Inflammatory macrophage treated with lipopolysaccharide for 1 hour (primary cell): ENCODE results near the gene DMWD.
"Not testable (repeated sequence)": the region's sequence is repeated elsewhere in the genome, so short reads cannot be mapped to it uniquely, and the experiment has no call there.

Experiments used
- DNase-seq, 2 donors: peaks; one replicate each; pipeline ENCODE4 v3.0.0-alpha.2; 2020 to 2022

DMWD gene

DNA sequence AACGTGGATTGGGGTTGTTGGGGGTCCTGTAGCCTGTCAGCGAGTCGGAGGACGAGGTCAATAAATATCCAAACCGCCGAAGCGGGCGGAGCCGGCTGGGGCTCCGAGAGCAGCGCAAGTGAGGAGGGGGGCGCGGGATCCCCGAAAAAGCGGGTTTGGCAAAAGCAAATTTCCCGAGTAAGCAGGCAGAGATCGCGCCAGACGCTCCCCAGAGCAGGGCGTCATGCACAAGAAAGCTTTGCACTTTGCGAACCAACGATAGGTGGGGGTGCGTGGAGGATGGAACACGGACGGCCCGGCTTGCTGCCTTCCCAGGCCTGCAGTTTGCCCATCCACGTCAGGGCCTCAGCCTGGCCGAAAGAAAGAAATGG lies 22.8 kb downstream of the DMWD start:
- DNase-seq: peak in 1 of 2 donors; percentile 22

- DNase-seq: peak; percentile 93 to 98
Measured at GRCh38 chr19:45768984-45769782, 23.5 kb downstream of the DMWD start, which contains the start of gene SIX5. TSS of gene SIX5 (minus strand) at chr19:45769252. CDS start at chr19:45768844, 408 bp downstream.

DNA sequence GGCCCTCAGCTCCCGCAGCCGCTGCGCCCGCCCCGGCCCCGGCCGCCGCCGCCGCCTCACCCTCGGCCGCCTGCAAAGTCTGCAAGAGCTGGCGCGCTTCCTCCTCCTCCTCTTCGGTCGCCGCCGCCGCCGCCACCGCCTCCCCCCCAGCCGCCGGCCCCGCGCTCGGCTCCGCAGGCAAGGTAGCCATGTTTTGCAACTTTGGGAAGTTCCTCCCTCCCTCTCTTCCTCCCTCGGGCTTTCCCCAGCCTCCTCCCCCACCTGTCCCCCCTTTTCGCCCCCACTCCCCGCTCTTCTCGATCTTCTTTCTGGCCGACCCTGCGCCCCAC lies 24.0 kb downstream of the DMWD start:
- DNase-seq: peak; percentile 61 to 67

DNA sequence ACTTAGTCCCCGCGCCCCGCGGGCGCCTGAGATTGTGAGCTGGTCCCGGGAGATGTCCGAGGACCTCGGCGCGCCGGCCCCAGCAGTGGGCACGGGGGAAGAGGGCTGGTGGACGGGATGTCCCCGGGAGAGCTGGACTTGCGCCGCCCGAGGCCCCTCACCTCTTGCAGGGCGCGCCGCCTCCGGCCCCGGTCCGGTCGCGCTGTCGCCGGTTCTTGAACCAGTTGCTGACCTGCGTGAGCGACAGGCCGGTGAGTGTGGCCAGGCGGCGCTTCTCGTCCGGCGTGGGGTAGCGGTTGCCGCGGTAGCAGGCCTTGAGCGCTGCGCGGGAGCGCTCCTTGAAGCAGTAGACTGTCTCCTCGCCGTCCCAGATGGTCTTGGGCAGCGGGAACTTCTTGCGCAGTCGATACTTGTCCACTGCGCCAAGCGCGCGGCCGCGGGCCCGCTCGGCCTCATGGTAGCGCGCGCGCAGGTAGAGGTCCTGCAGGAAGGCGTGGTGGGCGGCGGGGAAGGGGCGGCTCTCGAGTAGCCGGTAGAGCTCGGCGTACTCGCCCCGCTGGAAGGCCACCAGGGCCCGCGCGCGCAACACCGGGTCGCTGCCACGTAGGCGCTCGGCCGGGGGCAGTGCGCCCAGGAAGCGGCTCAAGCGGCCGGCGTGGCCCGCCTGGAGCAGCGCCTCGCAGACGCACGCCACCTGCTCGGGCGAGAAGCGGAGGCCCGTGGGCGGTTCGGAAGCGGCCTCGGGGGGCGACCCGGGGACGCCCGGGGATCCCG lies 24.6 kb downstream of the DMWD start:
- no peak for DNase-seq

DNA sequence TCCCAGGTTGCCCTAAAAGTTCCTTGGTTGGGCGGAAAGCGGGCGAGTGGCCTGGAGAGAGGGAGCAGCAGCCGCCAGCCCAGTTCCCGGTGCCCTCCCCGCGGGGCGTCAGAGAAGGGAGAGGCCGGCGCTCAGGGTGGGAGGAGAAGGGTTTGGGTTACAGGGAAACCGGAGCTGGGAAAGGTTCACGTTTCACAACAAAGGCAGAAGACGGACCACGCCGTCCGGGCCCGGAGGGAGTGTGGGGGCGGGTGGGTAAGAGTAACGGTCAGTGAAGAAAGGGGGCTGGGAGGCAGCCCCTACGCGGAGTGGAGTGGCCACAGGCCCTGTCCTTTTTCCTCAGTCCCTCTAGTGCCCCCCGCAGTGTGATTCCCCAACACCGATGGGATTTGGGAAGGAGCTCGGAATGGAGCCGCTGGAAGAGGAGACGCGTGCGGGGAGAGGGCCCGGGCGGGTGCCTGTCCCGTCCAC lies 25.2 kb downstream of the DMWD start:
- DNase-seq: peak in 1 of 2 donors; percentile 11

DNA sequence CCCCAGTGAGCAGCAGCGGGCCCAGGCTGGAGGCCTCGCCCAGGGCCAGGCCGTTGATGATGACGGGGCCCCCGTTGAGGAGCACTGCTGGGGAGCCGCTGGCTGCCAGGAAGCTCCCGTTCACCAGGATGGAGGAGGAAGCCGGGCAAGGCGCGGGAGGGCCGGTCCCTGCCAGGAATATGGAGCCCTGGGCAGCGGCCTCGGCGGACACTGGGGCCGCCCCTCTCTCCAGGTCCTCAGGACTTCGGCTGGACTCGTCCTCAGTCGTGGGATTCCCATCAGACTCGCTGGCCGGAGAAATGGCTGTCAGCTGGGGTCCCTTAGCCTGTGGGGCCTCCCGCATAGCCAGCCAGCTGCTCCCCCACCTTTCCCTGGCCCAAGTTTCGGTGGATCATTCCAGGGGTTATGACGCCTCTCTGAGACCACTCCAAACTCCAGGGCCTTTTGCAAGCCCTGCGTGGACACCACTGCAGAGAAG lies 25.7 kb downstream of the DMWD start:
- DNase-seq: no peak

DNA sequence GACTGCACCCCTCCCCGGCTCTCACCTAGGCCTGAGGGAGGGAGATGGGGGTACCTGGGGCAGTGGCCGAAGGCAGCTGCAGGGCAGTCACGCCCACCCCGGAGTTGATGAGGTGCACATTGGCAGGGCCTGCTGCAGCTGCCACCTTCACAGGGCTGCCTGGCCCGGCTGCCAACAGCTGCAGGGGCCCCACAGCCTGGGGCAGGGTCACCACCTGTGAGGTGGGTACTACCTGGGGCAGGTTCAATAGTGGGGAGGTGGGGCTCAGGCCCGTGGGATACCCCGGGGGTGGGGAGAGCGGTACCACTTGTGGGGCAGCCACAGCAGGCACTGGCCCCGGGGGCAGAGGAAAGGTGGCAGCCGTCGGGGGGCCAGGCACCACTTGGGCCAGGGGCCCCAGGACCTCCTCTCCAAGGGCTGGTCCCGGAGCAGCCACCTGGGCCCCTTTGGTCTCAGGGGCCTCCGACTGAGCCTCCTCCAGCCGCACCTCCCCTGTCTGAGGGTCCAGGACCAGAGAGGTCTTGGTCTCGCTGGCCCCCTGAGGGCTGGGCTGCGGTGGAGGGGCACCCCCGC lies 26.3 kb downstream of the DMWD start:
- DNase-seq: no peak

DNA sequence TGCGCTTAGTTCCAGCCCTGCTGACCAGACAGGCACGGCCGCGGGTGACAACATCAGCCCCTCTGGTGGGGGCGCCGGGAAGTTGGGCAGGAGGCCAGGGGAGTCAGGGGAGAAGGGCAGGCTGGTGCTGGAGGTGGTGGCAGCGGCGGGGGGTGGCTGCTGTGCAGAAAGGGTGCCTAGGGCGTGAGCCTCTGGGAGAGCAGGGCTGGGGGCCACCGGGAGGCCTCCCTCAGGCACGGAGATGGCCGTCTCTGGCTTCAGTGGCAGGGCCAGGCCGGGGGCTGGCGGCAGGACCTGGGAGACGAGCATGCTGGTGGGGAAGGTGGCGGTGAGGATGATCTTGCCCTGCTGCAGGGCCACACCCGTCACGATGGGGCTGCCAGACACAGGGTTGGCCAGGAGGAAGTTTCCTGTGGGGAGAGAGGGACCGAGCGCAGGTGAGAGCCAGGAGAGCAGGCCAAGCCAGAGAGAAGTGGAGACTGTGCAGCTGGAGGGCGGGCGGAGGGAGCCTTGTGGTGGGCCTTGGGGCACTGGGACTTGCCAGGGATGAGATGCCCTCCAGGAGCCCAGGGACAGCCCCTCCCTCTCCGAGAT lies 26.8 kb downstream of the DMWD start:
- no peak for DNase-seq

DNA sequence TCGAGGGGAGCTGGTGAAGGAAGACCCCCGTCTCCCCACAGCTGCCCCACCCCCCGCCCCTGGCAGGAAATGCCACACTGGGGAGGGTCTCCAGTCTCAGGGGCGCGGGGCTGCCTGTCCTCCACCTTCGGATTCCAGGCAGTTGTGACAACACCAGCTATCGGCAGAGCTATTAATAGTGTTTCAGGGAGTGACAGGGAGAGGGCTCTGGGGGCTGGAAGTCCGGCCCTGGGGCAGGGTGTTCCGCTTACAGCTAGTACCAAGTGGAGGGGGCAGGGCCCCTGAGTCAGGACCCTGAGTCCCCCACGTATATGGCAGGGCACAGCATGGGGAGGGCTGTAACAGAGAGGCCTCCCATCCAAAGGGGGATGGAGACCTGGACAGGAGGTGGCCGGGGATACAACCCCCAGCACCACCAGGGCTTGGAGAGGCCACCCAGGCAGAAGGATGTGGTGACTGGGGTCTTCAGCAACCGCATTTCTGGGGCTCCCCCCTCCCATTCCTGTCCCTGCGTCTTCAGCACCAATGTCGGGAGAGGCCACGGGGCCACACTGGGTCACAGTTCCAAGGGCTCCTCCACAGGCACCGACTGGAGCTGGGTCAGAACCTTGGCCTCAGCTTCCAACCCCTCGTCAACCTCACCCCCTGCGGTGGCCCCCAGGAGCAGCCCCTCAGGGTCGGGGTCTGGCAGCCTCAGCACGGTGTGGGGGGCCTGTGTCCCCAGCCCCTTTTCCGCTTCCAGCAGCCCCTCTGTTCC lies 27.5 kb downstream of the DMWD start:
- no peak for DNase-seq

DNA sequence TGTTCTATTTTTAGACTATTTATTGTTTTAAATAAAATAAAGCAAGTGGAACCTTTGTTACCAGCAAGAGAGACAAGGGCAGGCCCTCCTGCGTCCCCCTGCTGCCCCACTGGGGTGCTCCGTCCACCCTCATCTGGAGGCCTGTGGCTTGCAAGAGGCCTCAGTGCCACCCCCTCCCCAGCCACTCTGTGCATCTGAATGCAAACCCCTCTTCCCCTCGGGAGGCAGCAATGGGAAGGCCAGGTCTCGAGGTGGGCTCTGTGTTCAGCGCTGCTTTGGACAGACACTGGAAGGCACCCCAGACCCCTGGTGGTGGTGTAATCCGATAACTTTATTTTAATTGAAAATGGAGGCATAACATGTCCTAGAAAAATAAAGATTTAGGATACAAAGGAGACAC lies 28.2 kb downstream of the DMWD start:
- no peak for DNase-seq

- DNase-seq: no peak
Measured at GRCh38 chr19:45763691-45764294, 28.9 kb downstream of the DMWD start.

DNA sequence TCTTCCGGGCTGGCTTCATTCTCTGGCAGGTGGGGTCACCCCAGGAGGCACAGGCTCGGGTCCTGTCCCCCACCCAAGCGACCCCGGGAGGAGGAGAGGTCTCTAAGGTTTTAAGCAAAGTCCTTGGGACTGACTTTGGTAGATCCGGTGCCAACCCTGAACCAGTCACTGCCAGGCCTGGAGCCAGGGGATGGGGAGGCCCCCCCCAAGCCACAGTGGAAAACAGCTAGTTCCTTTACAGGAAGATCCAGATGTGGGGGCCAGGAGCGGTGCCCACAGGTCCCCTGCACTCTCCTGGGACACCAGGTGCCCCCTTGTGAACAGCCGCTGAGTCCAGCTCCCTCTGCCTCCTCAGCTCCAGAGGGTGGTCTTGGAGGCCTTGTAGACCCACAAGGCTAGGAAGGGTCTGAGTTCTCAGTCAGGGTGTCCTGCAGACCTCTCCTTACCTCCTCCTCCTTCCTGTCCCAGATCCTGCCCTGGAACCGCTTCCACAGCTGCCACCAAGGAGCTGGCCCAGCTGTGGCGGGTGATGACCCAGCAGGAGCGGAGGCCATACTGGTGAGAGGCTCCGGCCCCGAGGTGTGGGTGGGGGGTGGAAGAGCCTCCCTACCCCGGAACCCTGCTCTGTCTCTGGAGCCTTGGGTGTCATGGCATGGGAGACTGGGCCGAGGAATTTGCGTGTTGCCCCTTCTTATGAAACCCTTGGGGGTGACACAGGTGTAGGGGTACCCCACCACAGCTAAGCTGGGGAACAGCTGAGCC lies 29.6 kb downstream of the DMWD start:
- DNase-seq: no peak

DNA sequence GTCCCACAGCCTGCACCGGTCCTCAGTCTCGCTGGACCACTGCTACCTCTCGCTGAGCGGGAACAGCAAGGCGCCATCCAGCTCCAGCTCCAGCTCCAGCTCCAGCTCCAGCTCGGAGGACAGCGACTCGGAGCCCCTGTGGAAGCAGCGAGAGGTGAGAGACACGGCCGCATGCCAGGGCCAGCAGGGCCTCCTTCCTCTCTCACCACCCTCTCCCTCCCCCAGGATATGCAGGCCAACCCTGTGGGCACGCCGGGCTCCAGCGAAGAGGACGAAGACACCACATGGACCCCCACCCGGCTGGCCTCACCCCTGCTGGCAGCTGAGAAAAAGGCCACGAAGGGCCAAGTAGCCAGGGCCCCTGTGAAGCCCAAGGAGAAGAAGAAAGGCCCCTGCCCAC lies 30.9 kb downstream of the DMWD start:
- no peak for DNase-seq

GRCh38 chr19:45758921-45759320 lies 33.7 kb downstream of the DMWD start:
- DNase-seq: no peak

- no peak for DNase-seq
Measured at GRCh38 chr19:45757695-45758094, 35.0 kb downstream of the DMWD start.

DNA sequence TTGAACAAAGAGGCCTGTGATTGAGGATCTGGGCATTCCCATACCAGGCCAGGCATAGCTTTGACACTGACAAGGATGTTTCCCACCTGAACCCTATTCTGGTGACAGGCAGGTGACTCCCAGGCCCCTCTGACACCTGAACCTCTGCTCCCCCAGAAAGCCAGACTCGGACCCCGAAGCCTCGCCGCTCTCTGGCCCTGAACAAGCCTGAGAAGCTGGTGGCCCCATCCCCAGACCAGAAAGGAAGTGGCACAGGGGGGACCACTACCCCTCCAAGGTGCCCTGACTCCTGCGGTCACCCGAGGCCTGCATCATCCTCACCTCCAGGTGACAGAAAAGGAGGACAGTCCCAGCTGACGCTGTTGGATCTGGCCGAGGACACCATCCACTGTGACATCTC lies 38.3 kb downstream of the DMWD start:
- DNase-seq: no peak

DNA sequence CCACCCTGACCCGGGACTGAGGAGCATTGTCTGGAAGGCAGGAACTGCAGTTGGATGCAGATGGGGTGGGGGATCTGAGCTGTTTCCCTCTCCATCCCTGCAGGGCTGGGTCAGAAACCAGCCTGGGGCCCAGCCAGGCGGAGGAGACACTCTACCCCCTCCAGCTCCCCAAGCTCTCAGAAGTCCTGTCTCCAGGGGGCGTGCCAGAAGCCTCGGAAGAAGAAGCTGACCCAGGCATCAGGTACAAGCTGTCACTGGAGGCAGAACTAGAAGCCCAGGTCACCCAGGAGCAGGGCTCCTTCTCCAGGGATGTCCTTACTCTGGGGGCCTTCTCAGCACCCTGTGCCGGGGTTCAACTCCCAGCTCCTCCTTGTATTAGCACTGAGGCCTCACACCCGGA lies 39.1 kb downstream of the DMWD start:
- DNase-seq: no peak

- no peak for DNase-seq
Measured at GRCh38 chr19:45752639-45753038, 40.0 kb downstream of the DMWD start.

- DNase-seq: not testable (repeated sequence)
Measured at GRCh38 chr19:45751483-45751882, 41.2 kb downstream of the DMWD start.

DNA sequence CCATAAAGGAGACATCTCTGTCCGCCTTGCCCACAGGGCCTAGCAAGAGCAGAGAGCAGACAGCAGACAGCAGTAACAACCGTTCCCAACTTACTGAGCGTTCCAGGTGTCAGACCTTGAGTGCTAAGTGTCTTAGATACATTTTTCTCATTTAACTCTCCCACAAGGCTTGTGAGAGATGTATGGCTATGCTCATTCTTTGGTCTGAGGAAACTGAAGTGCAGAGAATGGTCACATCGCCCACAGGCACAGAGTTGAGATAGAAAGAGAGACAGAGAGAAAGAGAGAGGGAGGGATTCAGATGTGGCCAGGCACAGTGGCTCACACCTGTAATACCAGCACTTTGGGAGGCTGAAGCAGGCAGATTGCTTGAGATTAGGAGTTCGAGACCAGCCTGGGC lies 45.1 kb downstream of the DMWD start:
- no peak for DNase-seq

DNA sequence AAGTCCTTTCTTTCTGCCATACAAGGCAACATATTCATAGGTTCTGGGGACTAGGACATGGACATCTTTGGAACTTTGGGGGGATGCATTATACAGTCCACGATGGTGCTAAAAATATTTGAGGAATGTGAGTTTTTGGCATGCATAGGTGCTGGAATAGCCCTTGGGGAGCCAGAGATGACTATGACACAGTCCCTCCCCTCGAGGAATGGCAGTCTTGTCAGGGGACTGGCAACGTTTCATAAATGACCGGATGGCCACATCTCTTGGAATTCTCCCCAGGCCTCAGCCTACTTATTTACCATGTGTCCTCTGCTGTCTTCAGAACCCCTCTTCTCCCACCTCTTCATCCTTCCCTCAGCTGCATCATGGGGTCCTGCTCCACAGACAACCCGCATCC lies 45.8 kb downstream of the DMWD start:
- DNase-seq: no peak
